H1 (cell line): ENCODE data around the gene PATL2. TPM values are rescaled to one million over a fixed set of nuclear protein-coding genes. Genes with fewer than 3 reads are reported as not detected.

Experiments used
- CTCF ChIA-PET: fragments of 300-600 bp; sonication (Branson Sonifier 250); formaldehyde crosslinking; loops from one replicate; lab custom pipeline; 2021; ENCODE audit not compliant: partially characterized antibody; lab: Charles Lee
- POLR2A ChIA-PET: fragments of 300-600 bp; sonication (Branson Sonifier 250); formaldehyde crosslinking; loops from one replicate; lab custom pipeline; 2021; ENCODE audit warnings: inconsistent platforms; ENCODE audit not compliant: partially characterized antibody; lab: Charles Lee
- DNase-seq, 2 experiments: peaks; one replicate each; pipeline versions ENCODE4 v3.0.0 to v3.0.0-alpha.2; 2010 to 2022; ENCODE audit warnings: low spot score in 2 of 2, low read depth in 1 of 2, mixed read lengths in 1 of 2
- FAIRE-seq: peaks from 2 replicates; lab custom pipeline; 2011; peaks lifted over from hg19 to GRCh38; lab: Jason Lieb, UNC
- H2AFZ ChIP-seq: 2 replicates; pipeline ENCODE4 v1.8.1; 2012; ENCODE audit warnings: low read length, inconsistent platforms
- H2AK5ac ChIP-seq: 2 replicates; pipeline ENCODE4 v1.6.1; 2013; ENCODE audit warnings: low read depth, low read length
- H2BK120ac ChIP-seq: replicated peaks from 2 replicates; pipeline ENCODE3; 2013; ENCODE audit warnings: low read depth, low read length, inconsistent platforms
- H2BK12ac ChIP-seq: 2 replicates; pipeline ENCODE4 v1.6.1; 2013; ENCODE audit warnings: low read depth, low read length
- H2BK15ac ChIP-seq: 2 replicates; pipeline ENCODE4 v1.6.1; 2013; ENCODE audit warnings: low read length
- H2BK20ac ChIP-seq: 2 replicates; pipeline ENCODE4 v1.6.1; 2013; ENCODE audit warnings: low read length
- H2BK5ac ChIP-seq: 2 replicates; pipeline ENCODE4 v1.6.1; 2013; ENCODE audit warnings: low read depth, low read length
- H3K14ac ChIP-seq: 2 replicates; pipeline ENCODE4 v1.6.1; 2013; ENCODE audit warnings: inconsistent platforms; ENCODE audit not compliant: insufficient read length
- H3K18ac ChIP-seq: 2 replicates; pipeline ENCODE4 v1.6.1; 2013; ENCODE audit warnings: low read length; ENCODE audit errors: extremely low read depth
- H3K23ac ChIP-seq: 2 replicates; pipeline ENCODE4 v1.6.1; 2013; ENCODE audit warnings: inconsistent platforms; ENCODE audit not compliant: insufficient read length
- H3K23me2 ChIP-seq: 2 replicates; pipeline ENCODE4 v1.6.1; 2013; ENCODE audit warnings: low read depth, low read length
- H3K27ac ChIP-seq: 2 replicates; pipeline ENCODE4 v1.6.1; 2011; ENCODE audit warnings: low read depth, low read length, inconsistent platforms
- H3K27me3 ChIP-seq, 4 experiments: replicated peaks in 1 of 4; 1 replicate in 1 of 4; 2 replicates in 3 of 4; pipeline versions ENCODE4 v1.6.1 to v1.8.1; 2011 to 2013; ENCODE audit warnings: low read length in 3 of 4, mild to moderate bottlenecking in 3 of 4, inconsistent platforms in 2 of 4, mixed read lengths in 2 of 4, moderate library complexity in 1 of 4; ENCODE audit not compliant: control insufficient read depth in 3 of 4, insufficient read depth in 3 of 4; ENCODE audit errors: extremely low read depth in 1 of 4
- H3K36me3 ChIP-seq, 4 experiments: 2 replicates each; pipeline versions ENCODE4 v1.6.1 to v1.8.1; 2011 to 2013; ENCODE audit warnings: mild to moderate bottlenecking in 4 of 4, low read length in 3 of 4, moderate library complexity in 2 of 4, control low read depth in 1 of 4, inconsistent platforms in 1 of 4; ENCODE audit not compliant: insufficient read depth in 4 of 4, control insufficient read depth in 2 of 4
- H3K4ac ChIP-seq: replicated peaks from 2 replicates; pipeline ENCODE3; 2013; ENCODE audit warnings: low read length, low read depth, mixed read lengths, inconsistent platforms; ENCODE audit not compliant: insufficient read length
- H3K4me1 ChIP-seq, 4 experiments: replicated peaks in 1 of 4; 1 replicate in 1 of 4; 2 replicates in 3 of 4; pipeline versions ENCODE4 v1.6.1 to v1.8.1; 2011 to 2013; ENCODE audit warnings: low read length in 3 of 4, inconsistent platforms in 2 of 4, mixed read lengths in 1 of 4; ENCODE audit not compliant: insufficient read depth in 4 of 4, control insufficient read depth in 3 of 4
- H3K4me2 ChIP-seq, 2 experiments: 2 replicates each; pipeline versions ENCODE4 v1.6.1 to v1.8.1; 2011 to 2013; ENCODE audit warnings: low read depth in 2 of 2, low read length in 2 of 2, control low read depth in 1 of 2, inconsistent platforms in 1 of 2, mild to moderate bottlenecking in 1 of 2; ENCODE audit not compliant: insufficient read depth in 1 of 2
- H3K4me3 ChIP-seq, 4 experiments: fragments of 200-600, 300-600 bp in 1 of 4; sonication (generic), shearing (Covaris generic), sonication (Bioruptor Twin) in 1 of 4; 2 replicates each; pipeline versions ENCODE4 v1.5.1 to v1.8.1; 2011 to 2016; ENCODE audit warnings: low read length in 4 of 4, low read depth in 3 of 4, control low read depth in 2 of 4, inconsistent platforms in 2 of 4, mild to moderate bottlenecking in 2 of 4, mixed read lengths in 1 of 4, moderate library complexity in 1 of 4; ENCODE audit not compliant: insufficient read depth in 2 of 4; ENCODE audit errors: extremely low read depth in 1 of 4
- H3K56ac ChIP-seq: replicated peaks from 2 replicates; pipeline ENCODE3; 2013; ENCODE audit warnings: low read depth, mild to moderate bottlenecking, mixed read lengths, low read length, inconsistent platforms; ENCODE audit not compliant: insufficient read length
- H3K79me1 ChIP-seq: 2 replicates; pipeline ENCODE4 v1.6.1; 2013; ENCODE audit warnings: low read depth, low read length, control low read depth
- H3K79me2 ChIP-seq, 2 experiments: 2 replicates each; pipeline versions ENCODE4 v1.6.1 to v1.8.1; 2012 to 2013; ENCODE audit warnings: low read length in 2 of 2, mild to moderate bottlenecking in 2 of 2, inconsistent platforms in 1 of 2; ENCODE audit not compliant: insufficient read depth in 2 of 2, control insufficient read depth in 1 of 2
- H3K9ac ChIP-seq, 4 experiments: replicated peaks in 1 of 4; 1 replicate in 1 of 4; 2 replicates in 3 of 4; pipeline versions ENCODE4 v1.6.1 to v1.8.1; 2011 to 2013; ENCODE audit warnings: low read depth in 3 of 4, low read length in 3 of 4, control low read depth in 2 of 4, mild to moderate bottlenecking in 2 of 4, moderate library complexity in 2 of 4, inconsistent platforms in 1 of 4; ENCODE audit errors: extremely low read depth in 1 of 4
- H3K9me3 ChIP-seq, 2 experiments: 2 replicates each; pipeline versions ENCODE4 v1.6.1 to v1.8.1; 2012 to 2013; ENCODE audit warnings: mild to moderate bottlenecking in 2 of 2, moderate library complexity in 2 of 2, control low read depth in 1 of 2, inconsistent platforms in 1 of 2, low read depth in 1 of 2, low read length in 1 of 2, mixed read lengths in 1 of 2; ENCODE audit not compliant: insufficient read depth in 2 of 2
- H4K20me1 ChIP-seq, 2 experiments: replicated peaks in 1 of 2; 2 replicates each; pipeline versions ENCODE3 to v1.8.1; 2011 to 2013; ENCODE audit warnings: inconsistent platforms in 2 of 2, low read length in 2 of 2, mild to moderate bottlenecking in 1 of 2; ENCODE audit not compliant: insufficient read depth in 2 of 2, control insufficient read depth in 1 of 2
- H4K5ac ChIP-seq: 2 replicates; pipeline ENCODE4 v1.6.1; 2013; ENCODE audit warnings: low read length, low read depth, mixed read lengths, inconsistent platforms; ENCODE audit not compliant: insufficient read length
- H4K8ac ChIP-seq: 2 replicates; pipeline ENCODE4 v1.8.0; 2013; ENCODE audit warnings: mild to moderate bottlenecking, moderate library complexity, low read length, inconsistent platforms; ENCODE audit not compliant: insufficient read depth; ENCODE audit errors: extremely low read depth
- H4K91ac ChIP-seq: replicated peaks from 2 replicates; pipeline ENCODE3; 2013; ENCODE audit warnings: low read length, mixed read lengths, inconsistent platforms; ENCODE audit not compliant: insufficient read length
- CBX5 ChIP-seq: fragments of 300-800, 300-1000 bp; sonication (generic); IDR thresholded peaks from 2 replicates; pipeline ENCODE4 v1.7.1; 2016; ENCODE audit warnings: antibody characterized with exemption, low read length, low read depth
- HDAC6 ChIP-seq: IDR thresholded peaks from one replicate; pipeline ENCODE4 v1.7.1; 2012; ENCODE audit warnings: low read depth, mild to moderate bottlenecking, inconsistent platforms, low read length, moderate library complexity
- PHF8 ChIP-seq: fragments of 200-600 bp; sonication (generic); conservative IDR thresholded peaks from 2 replicates; pipeline ENCODE4 v1.7.1; 2012; ENCODE audit warnings: low read depth, mild to moderate bottlenecking, inconsistent platforms, low read length, moderate library complexity
- RBBP5 ChIP-seq: IDR thresholded peaks from 2 replicates; pipeline ENCODE4 v1.7.1; 2012; ENCODE audit warnings: low read depth, mild to moderate bottlenecking, inconsistent platforms, low read length, moderate library complexity, borderline replicate concordance
- SIN3A ChIP-seq, 2 experiments: IDR thresholded peaks in 1 of 2; conservative IDR thresholded peaks in 1 of 2; 2 replicates each; pipeline ENCODE4 v1.6.1; 2011 to 2012; ENCODE audit warnings: low read length in 2 of 2, improper control_type of control experiment in 1 of 2, low read depth in 1 of 2, mild to moderate bottlenecking in 1 of 2
- SIX5 ChIP-seq: IDR thresholded peaks from 2 replicates; pipeline ENCODE4 v1.6.1; 2011; ENCODE audit warnings: mild to moderate bottlenecking, low read depth, low read length
- TAF7 ChIP-seq: optimal IDR thresholded peaks from 2 replicates; pipeline ENCODE3; 2011; ENCODE audit warnings: low read depth, mild to moderate bottlenecking, inconsistent platforms, low read length, moderate library complexity, borderline replicate concordance
- TEAD4 ChIP-seq: IDR thresholded peaks from 2 replicates; pipeline ENCODE4 v1.6.1; 2012; ENCODE audit warnings: low read depth, low read length, inconsistent platforms, mixed read lengths
- WGBS, 2 experiments: shearing (Covaris generic) in 1 of 2; methylation state at CpG; one replicate each; pipeline versions ENCODE4 v1.1.6 to v1.1.7; 2013 to 2015; ENCODE audit warnings: low lambda C conversion rate in 2 of 2, mixed read lengths in 2 of 2, inconsistent platforms in 1 of 2, low coverage in 1 of 2, missing lambda C conversion rate in 1 of 2; ENCODE audit not compliant: insufficient replicate concordance in 2 of 2, insufficient coverage in 1 of 2, insufficient read length in 1 of 2; ENCODE audit errors: extremely low coverage in 1 of 2, missing lambda C conversion rate in 1 of 2; 5-methylcytosine and 5-hydroxymethylcytosine counted together
- polyA plus RNA-seq, 7 experiments: library from polyadenylated mRNA; depleted of rRNA in 3 of 7; stranded (reverse) in 5 of 7; unstranded in 2 of 7; fragments of >200 nt in 5 of 7; fragments of 200-250 nt in 2 of 7; gene quantifications; 1 replicate in 5 of 7; 2 replicates in 1 of 7; 4 replicates in 1 of 7; pipeline versions ENCODE4 v1.2.1 to v1.2.3, GENCODE V29; 2011 to 2013; ENCODE audit warnings: missing spikeins in 2 of 7, mixed read lengths in 2 of 7
- total RNA-seq: library from RNA; stranded (reverse); fragmentation: NEBNext Ultra II Directional; extraction: Animal tissue kit (Norgen Biotek cat#: 25700); gene quantifications from 2 replicates; pipeline ENCODE4 v1.2.1, GENCODE V29; 2021

The PATL2 gene
- total and polyA plus RNA-seq, 2 of the 8 experiments (the other 6 are each of a cell fraction or from before 2014, with no cell fraction given) = 0.65 to 1.3 TPM

DNA sequence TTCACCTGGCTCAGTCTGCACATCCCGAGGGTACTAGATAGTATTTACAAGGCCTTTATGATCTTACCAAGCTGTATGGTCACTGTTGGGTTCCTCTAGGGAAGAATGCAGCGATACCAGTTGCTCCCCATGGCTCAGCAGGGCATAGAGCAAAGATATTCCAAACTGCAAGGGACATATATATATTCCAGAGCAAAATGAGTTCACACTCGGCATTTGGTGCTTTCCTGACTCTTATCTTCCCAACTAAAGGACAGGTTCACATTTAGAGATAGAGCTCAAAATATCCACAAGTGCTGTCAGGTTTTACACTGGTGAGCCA lies 44.1 kb downstream of the PATL2 start:
- H3K9me3 ChIP-seq = no peaks in the 10 kb centered on the region
- H4K5ac ChIP-seq = no peak overlapping the region
- no peak overlapping the region for H3K23ac ChIP-seq
- peaks cover 2% of the 10 kb centered on the region for H3K23me2 ChIP-seq
- no peak overlapping the region for H3K4ac ChIP-seq
- FAIRE-seq = no peak
- H2BK15ac ChIP-seq = no peak overlapping the region
- no peak overlapping the region for H3K14ac ChIP-seq
- no peak overlapping the region for H4K8ac ChIP-seq
- H3K9ac ChIP-seq = no peak overlapping the region; a peak in 1 of 7 replicates
- no peak overlapping the region for H2BK120ac ChIP-seq
- no peak overlapping the region for H3K4me2 ChIP-seq
- no peak overlapping the region for H2BK12ac ChIP-seq
- H3K18ac ChIP-seq = no peak overlapping the region
- ChIA-PET POLR2A (interaction anchor here (1.1 to 1.8 kb wide), 4 partner anchors 10 to 62 kb away, joined by 3 to 7 read pairs (median 5); partner anchors contain the start of genes B2M and PATL2), CTCF (interaction anchor here (1.0 to 6.5 kb wide), 7 partner anchors 11 to 70 kb away, joined by 3 to 87 read pairs (median 4); partner anchors contain the start of genes B2M, PATL2 and TRIM69)
- no peaks in the 10 kb centered on the region for H4K20me1 ChIP-seq
- H2AFZ ChIP-seq = no peak overlapping the region; the same call in 1 of the 2 replicates
- DNase-seq = no peak
- no peak overlapping the region for H3K27ac ChIP-seq
- H3K79me2 ChIP-seq = no peaks in the 10 kb centered on the region
- no peak overlapping the region for H2AK5ac ChIP-seq
- H3K4me3 ChIP-seq = no peak overlapping the region
- TF ChIP-seq HDAC6 (no peak), TAF7 (no peak), SIN3A (conservative IDR thresholded peaks at IDR 0.05 in 1 of 2, IDR thresholded peaks at IDR 0.05 in 1 of 2; ENCODE audit: low read depth in 1 of 2, low read length in 2 of 2) (no peak), CBX5 (no peak), SIX5 (no peak), RBBP5 (no peak), PHF8 (no peak), TEAD4 (no peak)
- no peaks in the 10 kb centered on the region for H3K36me3 ChIP-seq
- peaks cover 0 to 1% (median 0%) of the 10 kb centered on the region in 4 experiments; a peak in 3 of 7 replicates for H3K4me1 ChIP-seq
- WGBS, 2 experiments = 85% methylated on average over 3 of the region's 3 CpGs; no CpG with 5 or more reads in 1 of the 2 experiments
- no peak overlapping the region for H3K56ac ChIP-seq
- H2BK5ac ChIP-seq = no peak overlapping the region
- no peaks in the 10 kb centered on the region for H3K27me3 ChIP-seq
- H4K91ac ChIP-seq = no peak overlapping the region
- no peaks in the 10 kb centered on the region for H3K79me1 ChIP-seq
- H2BK20ac ChIP-seq = no peak overlapping the region
